HG03135 (cell line): Measurements from ENCODE around the gene SLC25A45.
A peak's percentile ranks its signal among the peaks of the same experiment; 100 is the strongest.

ENCODE experiments used
- ATAC-seq: cut with Tn5 transposase; IDR thresholded peaks from one replicate; pipeline ENCODE4 v1.9.1; 2021; ENCODE audit warnings: mild to moderate bottlenecking, moderate library complexity; ENCODE audit not compliant: unreplicated experiment

SLC25A45 gene

GRCh38 chr11:65382033-65382803 lies at the start of gene SLC25A45:
TSS of gene SLC25A45 (minus strand) at chr11:65382646. CDS start at chr11:65381951, 695 bp downstream.
- ATAC-seq, result peak; percentile 56

GRCh38 chr11:65431451-65432099 lies 49.1 kb upstream of the SLC25A45 start:
- ATAC-seq, result no peak

- no peak for ATAC-seq
These were observed 48.2 kb upstream of the SLC25A45 start for GRCh38 chr11:65430406-65431217.

- no peak for ATAC-seq
These were observed 47.4 kb upstream of the SLC25A45 start for GRCh38 chr11:65429724-65430405.

- no peak for ATAC-seq
These were observed 46.7 kb upstream of the SLC25A45 start for GRCh38 chr11:65429068-65429681.

- ATAC-seq, result no peak
These were observed 46.2 kb upstream of the SLC25A45 start for GRCh38 chr11:65428578-65429067.

GRCh38 chr11:65427691-65428577 lies 45.5 kb upstream of the SLC25A45 start:
- no peak for ATAC-seq

GRCh38 chr11:65426839-65427690 lies 44.6 kb upstream of the SLC25A45 start:
- ATAC-seq, result no peak

- peak; percentile 29 for ATAC-seq
These were observed 43.8 kb upstream of the SLC25A45 start for GRCh38 chr11:65425971-65426838.

GRCh38 chr11:65425105-65425970 lies 42.9 kb upstream of the SLC25A45 start:
- no peak for ATAC-seq

GRCh38 chr11:65424205-65425104 lies 42.0 kb upstream of the SLC25A45 start:
- ATAC-seq, result no peak

GRCh38 chr11:65423516-65424204 lies 41.2 kb upstream of the SLC25A45 start:
- no peak for ATAC-seq

GRCh38 chr11:65422633-65423515 lies 40.4 kb upstream of the SLC25A45 start, which contains the start of gene NEAT1:
TSS of gene NEAT1 (plus strand) at chr11:65422798.
- ATAC-seq, result peak; percentile 14
